DOHH2 (cell line): ENCODE data around the gene ETV5.

Source experiments
- H3F3A ChIP-seq: fragments of 200-600 bp; sonication (generic), shearing (Covaris generic); 2 replicates; pipeline ENCODE4 v1.6.0; 2016; ENCODE audit warnings: antibody characterized with exemption, mild to moderate bottlenecking; ENCODE audit not compliant: control insufficient read depth, insufficient read depth
- H3K27ac ChIP-seq: fragments of 200-600 bp; sonication (generic); 2 replicates; pipeline ENCODE4 v1.5.1; 2014; ENCODE audit warnings: low read depth, mild to moderate bottlenecking, low read length, moderate library complexity
- H3K27me3 ChIP-seq: fragments of 200-600 bp; sonication (generic); 2 replicates; pipeline ENCODE4 v1.6.1; 2014; ENCODE audit warnings: mild to moderate bottlenecking, low read length, mixed read lengths; ENCODE audit not compliant: control insufficient read depth
- H3K36me3 ChIP-seq: fragments of 200-600 bp; sonication (generic); 2 replicates; pipeline ENCODE4 v1.6.1; 2014; ENCODE audit warnings: mild to moderate bottlenecking, low read length, moderate library complexity, mixed read lengths; ENCODE audit not compliant: control insufficient read depth
- H3K4me1 ChIP-seq: fragments of 200-600 bp; sonication (generic); 2 replicates; pipeline ENCODE4 v1.6.1; 2014; ENCODE audit warnings: mild to moderate bottlenecking, low read length, mixed read lengths; ENCODE audit not compliant: control insufficient read depth
- H3K4me2 ChIP-seq: fragments of 200-600 bp; sonication (generic); 2 replicates; pipeline ENCODE4 v1.6.0; 2014; ENCODE audit warnings: mild to moderate bottlenecking, low read length, moderate library complexity
- H3K4me3 ChIP-seq: fragments of 200-600 bp; sonication (generic); 2 replicates; pipeline ENCODE4 v1.5.1; 2014; ENCODE audit warnings: mild to moderate bottlenecking, low read length, mixed read lengths
- H3K79me2 ChIP-seq: fragments of 200-600 bp; sonication (generic); 2 replicates; pipeline ENCODE4 v1.6.1; 2014; ENCODE audit warnings: mild to moderate bottlenecking, low read length, mixed read lengths; ENCODE audit not compliant: control insufficient read depth
- H3K9me2 ChIP-seq: fragments of 200-600 bp; sonication (generic); replicated peaks from 2 replicates; pipeline ENCODE4 v1.6.1; 2014; ENCODE audit warnings: mild to moderate bottlenecking, low read length, mixed read lengths; ENCODE audit not compliant: control insufficient read depth
- H3K9me3 ChIP-seq: fragments of 200-600 bp; sonication (generic); 2 replicates; pipeline ENCODE4 v1.6.1; 2014; ENCODE audit warnings: antibody characterized with exemption, low read length, mixed read lengths; ENCODE audit not compliant: control insufficient read depth, insufficient read depth
- H4K20me1 ChIP-seq: fragments of 200-600 bp; sonication (generic); 2 replicates; pipeline ENCODE4 v1.6.0; 2014; ENCODE audit warnings: low read depth, mild to moderate bottlenecking, antibody characterized with exemption, low read length, moderate library complexity; ENCODE audit not compliant: control insufficient read depth, insufficient read depth
- CTCF ChIP-seq: fragments of 200-600 bp; sonication (generic); IDR thresholded peaks from one replicate; pipeline ENCODE4 v1.5.1; 2014; ENCODE audit warnings: antibody characterized with exemption, mild to moderate bottlenecking, low read depth, low read length; ENCODE audit not compliant: poor library complexity, severe bottlenecking
- EZH2phosphoT487 ChIP-seq: fragments of 200-600 bp; sonication (generic); IDR thresholded peaks from 2 replicates; pipeline ENCODE4 v1.6.1; 2017; ENCODE audit warnings: borderline replicate concordance, mild to moderate bottlenecking, antibody characterized with exemption, low read length, moderate library complexity, mixed read lengths

The ETV5 gene

GRCh38 chr3:185999221-185999620, 109.7 kb downstream of the ETV5 start:
- no peak overlapping the region for H3K4me2 ChIP-seq
- H3K4me1 ChIP-seq = no peaks in the 10 kb centered on the region
- TF ChIP-seq CTCF (no peak), EZH2phosphoT487 (no peak)
- H3K9me3 ChIP-seq = no peaks in the 10 kb centered on the region
- no peaks in the 10 kb centered on the region for H4K20me1 ChIP-seq
- no peaks in the 10 kb centered on the region for H3K79me2 ChIP-seq
- H3K4me3 ChIP-seq = no peak overlapping the region
- H3K27ac ChIP-seq = no peak overlapping the region
- H3K27me3 ChIP-seq = 0 out of 2 replicates have a peak, but pooled peaks cover 9% of the 10 kb centered on the region
- no peaks in the 10 kb centered on the region for H3K9me2 ChIP-seq
- H3K36me3 ChIP-seq = no peaks in the 10 kb centered on the region
- H3F3A ChIP-seq = no peaks in the 10 kb centered on the region

- Histone ChIP-seq H3K4me1 (no peaks in the 10 kb centered on the region), H3K36me3 (no peaks in the 10 kb centered on the region), H3K79me2 (no peaks in the 10 kb centered on the region), H3K4me3 (no peak overlapping the region), H3K9me3 (no peaks in the 10 kb centered on the region), H4K20me1 (no peaks in the 10 kb centered on the region), H3K27ac (no peak overlapping the region), H3K27me3 (0 out of 2 replicates have a peak, but pooled peaks cover 4% of the 10 kb centered on the region), H3K4me2 (no peak overlapping the region), H3K9me2 (no peaks in the 10 kb centered on the region), H3F3A (no peaks in the 10 kb centered on the region)
- TF ChIP-seq EZH2phosphoT487 (no peak), CTCF (no peak)
These were observed 110.8 kb downstream of the ETV5 start for GRCh38 chr3:185998136-185998535.

- Histone ChIP-seq H3K4me1 (no peaks in the 10 kb centered on the region), H3K9me2 (no peaks in the 10 kb centered on the region), H3K79me2 (no peaks in the 10 kb centered on the region), H3F3A (no peaks in the 10 kb centered on the region), H3K9me3 (no peaks in the 10 kb centered on the region), H3K27ac (no peak overlapping the region), H3K4me2 (no peak overlapping the region), H3K4me3 (no peak overlapping the region), H3K27me3 (0 out of 2 replicates have a peak, but pooled peaks cover 4% of the 10 kb centered on the region), H4K20me1 (no peaks in the 10 kb centered on the region), H3K36me3 (no peaks in the 10 kb centered on the region)
- no peak for TF ChIP-seq EZH2phosphoT487
- no peak for TF ChIP-seq CTCF
These were observed 111.8 kb downstream of the ETV5 start for GRCh38 chr3:185997130-185997529.
